HG02763 (cell line): Measurements from ENCODE around the gene TBC1D5.
"Not testable (repeated sequence)": the region's sequence is repeated elsewhere in the genome, so short reads cannot be mapped to it uniquely, and the experiment has no call there.

Experiments
- ATAC-seq: cut with Tn5 transposase; IDR thresholded peaks from one replicate; pipeline ENCODE4 v1.9.1; 2021; ENCODE audit warnings: mild to moderate bottlenecking, moderate library complexity; ENCODE audit not compliant: unreplicated experiment

TBC1D5 gene

GRCh38 chr3:17648630-17649355 is 93.6 kb downstream of the TBC1D5 start:
- ATAC-seq: not testable (repeated sequence)

- no peak for ATAC-seq
Measured at GRCh38 chr3:17645074-17645698, 97.2 kb downstream of the TBC1D5 start.

GRCh38 chr3:17643691-17644090 is 98.7 kb downstream of the TBC1D5 start:
- ATAC-seq: no peak

- ATAC-seq: no peak
Measured at GRCh38 chr3:17642474-17642873, 100.0 kb downstream of the TBC1D5 start.

- no peak for ATAC-seq
Measured at GRCh38 chr3:17640466-17640865, 102.0 kb downstream of the TBC1D5 start.

GRCh38 chr3:17639765-17640164 is 102.7 kb downstream of the TBC1D5 start:
- no peak for ATAC-seq

GRCh38 chr3:17639257-17639656 is 103.2 kb downstream of the TBC1D5 start:
- no peak for ATAC-seq

- no peak for ATAC-seq
Measured at GRCh38 chr3:17638356-17638755, 104.1 kb downstream of the TBC1D5 start.

GRCh38 chr3:17635675-17636074 is 106.8 kb downstream of the TBC1D5 start:
- ATAC-seq: not testable (repeated sequence)

- no peak for ATAC-seq
Measured at GRCh38 chr3:17634964-17635363, 107.5 kb downstream of the TBC1D5 start.

GRCh38 chr3:17634201-17634600 is 108.2 kb downstream of the TBC1D5 start:
- ATAC-seq: no peak

- no peak for ATAC-seq
Measured at GRCh38 chr3:17632401-17633100, 109.9 kb downstream of the TBC1D5 start.

GRCh38 chr3:17631609-17632008 is 110.8 kb downstream of the TBC1D5 start:
- no peak for ATAC-seq

- no peak for ATAC-seq
Measured at GRCh38 chr3:17629400-17629799, 113.0 kb downstream of the TBC1D5 start.

GRCh38 chr3:17626395-17626794 is 116.0 kb downstream of the TBC1D5 start:
- no peak for ATAC-seq

GRCh38 chr3:17625133-17625532 is 117.3 kb downstream of the TBC1D5 start:
- no peak for ATAC-seq

- ATAC-seq: no peak
Measured at GRCh38 chr3:17623464-17623863, 119.0 kb downstream of the TBC1D5 start.

- ATAC-seq: no peak
Measured at GRCh38 chr3:17619968-17620367, 122.5 kb downstream of the TBC1D5 start.

GRCh38 chr3:17613017-17613416 is 129.4 kb downstream of the TBC1D5 start:
- not testable (repeated sequence) for ATAC-seq

- ATAC-seq: no peak
Measured at GRCh38 chr3:17607905-17608304, 134.5 kb downstream of the TBC1D5 start.

GRCh38 chr3:17605934-17606333 is 136.5 kb downstream of the TBC1D5 start:
- no peak for ATAC-seq

- ATAC-seq: no peak
Measured at GRCh38 chr3:17605032-17605431, 137.4 kb downstream of the TBC1D5 start.
